Karpas-422 (cell line): ENCODE measurements around the gene RIPK4. TPM values are rescaled to one million over a fixed set of nuclear protein-coding genes. Genes with fewer than 3 reads are reported as not detected.

ENCODE experiments used
- DNase-seq: peaks from one replicate; pipeline ENCODE4 v3.0.0-alpha.2; 2015
- H2AFZ ChIP-seq: fragments of 200-600 bp; sonication (generic); 2 replicates; pipeline ENCODE4 v1.6.1; 2014; ENCODE audit warnings: antibody characterized with exemption, low read length, mixed read lengths
- H3K27ac ChIP-seq: fragments of 200-600 bp; sonication (generic); 2 replicates; pipeline ENCODE4 v1.5.1; 2014; ENCODE audit warnings: mild to moderate bottlenecking, low read length, moderate library complexity
- H3K27me3 ChIP-seq: fragments of 200-600 bp; sonication (generic); 2 replicates; pipeline ENCODE4 v1.6.1; 2014; ENCODE audit warnings: low read length, mixed read lengths
- H3K36me3 ChIP-seq: fragments of 200-600 bp; sonication (generic); 2 replicates; pipeline ENCODE4 v1.6.1; 2014; ENCODE audit warnings: low read length, mixed read lengths; ENCODE audit not compliant: insufficient read depth
- H3K4me1 ChIP-seq: fragments of 200-600 bp; sonication (generic); 2 replicates; pipeline ENCODE4 v1.6.1; 2014; ENCODE audit warnings: mild to moderate bottlenecking, low read length, mixed read lengths
- H3K4me2 ChIP-seq: fragments of 200-600 bp; sonication (generic); 2 replicates; pipeline ENCODE4 v1.6.1; 2014; ENCODE audit warnings: low read length, low read depth, mild to moderate bottlenecking; ENCODE audit not compliant: poor library complexity, severe bottlenecking
- H3K4me3 ChIP-seq: fragments of 200-600 bp; sonication (generic); 2 replicates; pipeline ENCODE4 v1.5.1; 2014; ENCODE audit warnings: mild to moderate bottlenecking, antibody characterized with exemption, low read length, mixed read lengths
- H3K79me2 ChIP-seq: fragments of 200-600 bp; sonication (generic); 2 replicates; pipeline ENCODE4 v1.6.1; 2014; ENCODE audit warnings: mild to moderate bottlenecking, low read length, mixed read lengths
- H3K9ac ChIP-seq: fragments of 200-600 bp; sonication (generic); 2 replicates; pipeline ENCODE4 v1.6.0; 2014; ENCODE audit warnings: low read length
- H3K9me2 ChIP-seq: fragments of 200-600 bp; sonication (generic), shearing (Covaris generic); replicated peaks from 2 replicates; pipeline ENCODE4 v1.6.0; 2014; ENCODE audit warnings: mild to moderate bottlenecking, low read length, moderate library complexity; ENCODE audit not compliant: insufficient read depth
- H3K9me3 ChIP-seq: fragments of 300-700, 200-600 bp; sonication (generic); 2 replicates; pipeline ENCODE4 v1.6.1; 2014; ENCODE audit warnings: low read length, mixed read lengths
- H4K20me1 ChIP-seq: fragments of 200-600 bp; sonication (generic); 2 replicates; pipeline ENCODE4 v1.6.1; 2014; ENCODE audit warnings: mild to moderate bottlenecking, antibody characterized with exemption, low read length, low read depth; ENCODE audit not compliant: insufficient read depth
- total RNA-seq: library from RNA; depleted of rRNA; stranded (reverse); fragments of >200 nt; shearing (Covaris generic); gene quantifications from 2 replicates; pipeline ENCODE4 v1.2.3, GENCODE V29; 2014; ENCODE audit warnings: low replicate concordance

The RIPK4 gene
- total RNA-seq, 1 experiment from 2014 or later, result not detected

- Histone ChIP-seq H3K9ac (no peak overlapping the region), H2AFZ (no peak overlapping the region), H3K9me3 (no peaks in the 10 kb centered on the region), H3K9me2 (no peaks in the 10 kb centered on the region), H4K20me1 (no peaks in the 10 kb centered on the region), H3K27me3 (no peaks in the 10 kb centered on the region), H3K27ac (no peak overlapping the region), H3K4me3 (no peak overlapping the region), H3K79me2 (no peaks in the 10 kb centered on the region), H3K36me3 (no peaks in the 10 kb centered on the region), H3K4me1 (no peaks in the 10 kb centered on the region), H3K4me2 (no peak overlapping the region)
- no peak for DNase-seq
Observed at GRCh38 chr21:41712201-41712600, 54.7 kb downstream of the RIPK4 start.

- Histone ChIP-seq H3K4me3 (no peak overlapping the region), H2AFZ (no peak overlapping the region), H3K4me2 (no peak overlapping the region), H3K36me3 (no peaks in the 10 kb centered on the region), H4K20me1 (no peaks in the 10 kb centered on the region), H3K9ac (no peak overlapping the region), H3K27ac (no peak overlapping the region), H3K4me1 (no peaks in the 10 kb centered on the region), H3K9me3 (no peaks in the 10 kb centered on the region), H3K27me3 (no peaks in the 10 kb centered on the region), H3K9me2 (no peaks in the 10 kb centered on the region), H3K79me2 (no peaks in the 10 kb centered on the region)
- no peak for DNase-seq
Observed at GRCh38 chr21:41711416-41712007, 55.3 kb downstream of the RIPK4 start.

- no peak for DNase-seq
- H3K9ac ChIP-seq, result no peak overlapping the region
- H3K4me2 ChIP-seq, result no peak overlapping the region
- no peak overlapping the region for H2AFZ ChIP-seq
- H3K4me3 ChIP-seq, result no peak overlapping the region
- no peaks in the 10 kb centered on the region for H3K9me3 ChIP-seq
- H3K9me2 ChIP-seq, result no peaks in the 10 kb centered on the region
- H3K4me1 ChIP-seq, result no peaks in the 10 kb centered on the region
- no peak overlapping the region for H3K27ac ChIP-seq
- H3K79me2 ChIP-seq, result no peaks in the 10 kb centered on the region
- no peaks in the 10 kb centered on the region for H3K36me3 ChIP-seq
- no peaks in the 10 kb centered on the region for H3K27me3 ChIP-seq
- no peaks in the 10 kb centered on the region for H4K20me1 ChIP-seq
Observed at GRCh38 chr21:41710823-41711160, 56.1 kb downstream of the RIPK4 start.

GRCh38 chr21:41709965-41710822 lies 56.7 kb downstream of the RIPK4 start:
- no peaks in the 10 kb centered on the region for H3K36me3 ChIP-seq
- H3K9me2 ChIP-seq, result no peaks in the 10 kb centered on the region
- no peaks in the 10 kb centered on the region for H3K79me2 ChIP-seq
- no peaks in the 10 kb centered on the region for H3K27me3 ChIP-seq
- H2AFZ ChIP-seq, result no peak overlapping the region
- no peak for DNase-seq
- H3K4me1 ChIP-seq, result no peaks in the 10 kb centered on the region
- H4K20me1 ChIP-seq, result no peaks in the 10 kb centered on the region
- H3K9me3 ChIP-seq, result no peaks in the 10 kb centered on the region
- H3K4me3 ChIP-seq, result no peak overlapping the region
- H3K27ac ChIP-seq, result no peak overlapping the region
- no peak overlapping the region for H3K4me2 ChIP-seq
- no peak overlapping the region for H3K9ac ChIP-seq

GRCh38 chr21:41709166-41709565 lies 57.7 kb downstream of the RIPK4 start:
- Histone ChIP-seq H3K27ac (no peak overlapping the region), H3K4me1 (no peaks in the 10 kb centered on the region), H3K36me3 (no peaks in the 10 kb centered on the region), H3K27me3 (no peaks in the 10 kb centered on the region), H3K79me2 (no peaks in the 10 kb centered on the region), H3K9me3 (no peaks in the 10 kb centered on the region), H3K4me3 (no peak overlapping the region), H3K9me2 (no peaks in the 10 kb centered on the region), H3K4me2 (no peak overlapping the region), H4K20me1 (no peaks in the 10 kb centered on the region), H3K9ac (no peak overlapping the region), H2AFZ (no peak overlapping the region)
- no peak for DNase-seq

GRCh38 chr21:41707960-41708330 lies 58.9 kb downstream of the RIPK4 start:
- DNase-seq, result no peak
- no peak overlapping the region for H3K4me3 ChIP-seq
- H3K27ac ChIP-seq, result no peak overlapping the region
- H3K4me1 ChIP-seq, result no peaks in the 10 kb centered on the region
- no peaks in the 10 kb centered on the region for H3K9me2 ChIP-seq
- H4K20me1 ChIP-seq, result no peaks in the 10 kb centered on the region
- H3K27me3 ChIP-seq, result no peaks in the 10 kb centered on the region
- H3K79me2 ChIP-seq, result no peaks in the 10 kb centered on the region
- H3K9ac ChIP-seq, result no peak overlapping the region
- no peaks in the 10 kb centered on the region for H3K36me3 ChIP-seq
- H2AFZ ChIP-seq, result no peak overlapping the region
- H3K4me2 ChIP-seq, result no peak overlapping the region
- no peaks in the 10 kb centered on the region for H3K9me3 ChIP-seq

- no peaks in the 10 kb centered on the region for H3K4me1 ChIP-seq
- H3K9ac ChIP-seq, result no peak overlapping the region
- no peak overlapping the region for H3K27ac ChIP-seq
- no peaks in the 10 kb centered on the region for H3K36me3 ChIP-seq
- no peaks in the 10 kb centered on the region for H3K27me3 ChIP-seq
- no peaks in the 10 kb centered on the region for H4K20me1 ChIP-seq
- no peak overlapping the region for H3K4me3 ChIP-seq
- H3K79me2 ChIP-seq, result no peaks in the 10 kb centered on the region
- no peak overlapping the region for H2AFZ ChIP-seq
- H3K4me2 ChIP-seq, result no peak overlapping the region
- H3K9me3 ChIP-seq, result no peaks in the 10 kb centered on the region
- H3K9me2 ChIP-seq, result no peaks in the 10 kb centered on the region
- DNase-seq, result no peak
Observed at GRCh38 chr21:41707231-41707959, 59.5 kb downstream of the RIPK4 start.

GRCh38 chr21:41706678-41707077 lies 60.2 kb downstream of the RIPK4 start:
- no peak overlapping the region for H3K4me3 ChIP-seq
- H3K79me2 ChIP-seq, result no peaks in the 10 kb centered on the region
- H2AFZ ChIP-seq, result no peak overlapping the region
- no peak for DNase-seq
- H3K27me3 ChIP-seq, result no peaks in the 10 kb centered on the region
- H3K4me1 ChIP-seq, result no peaks in the 10 kb centered on the region
- H3K4me2 ChIP-seq, result no peak overlapping the region
- no peaks in the 10 kb centered on the region for H3K9me2 ChIP-seq
- H3K9me3 ChIP-seq, result no peaks in the 10 kb centered on the region
- H3K9ac ChIP-seq, result no peak overlapping the region
- H3K27ac ChIP-seq, result no peak overlapping the region
- H3K36me3 ChIP-seq, result no peaks in the 10 kb centered on the region
- H4K20me1 ChIP-seq, result no peaks in the 10 kb centered on the region
